Esophagus squamous epithelium (tissue), 4 donors: ENCODE results near the gene NEDD4L.

Source experiments
- CTCF ChIP-seq, 6 experiments: fragments of 450-650 bp in 4 of 6; fragments of 200-600 bp in 2 of 6; sonication (generic) in 2 of 6; IDR thresholded peaks; one replicate each; pipeline ENCODE4 v1.5.1; 2016 to 2019; ENCODE audit warnings: antibody characterized with exemption in 6 of 6, mild to moderate bottlenecking in 4 of 6, moderate library complexity in 4 of 6
- POLR2A ChIP-seq, 4 donors: fragments of 450-650 bp; IDR thresholded peaks; one replicate each; pipeline ENCODE4 v1.6.1; 2017; ENCODE audit warnings: antibody characterized with exemption in 4 of 4, mild to moderate bottlenecking in 4 of 4, moderate library complexity in 3 of 4

DNA sequence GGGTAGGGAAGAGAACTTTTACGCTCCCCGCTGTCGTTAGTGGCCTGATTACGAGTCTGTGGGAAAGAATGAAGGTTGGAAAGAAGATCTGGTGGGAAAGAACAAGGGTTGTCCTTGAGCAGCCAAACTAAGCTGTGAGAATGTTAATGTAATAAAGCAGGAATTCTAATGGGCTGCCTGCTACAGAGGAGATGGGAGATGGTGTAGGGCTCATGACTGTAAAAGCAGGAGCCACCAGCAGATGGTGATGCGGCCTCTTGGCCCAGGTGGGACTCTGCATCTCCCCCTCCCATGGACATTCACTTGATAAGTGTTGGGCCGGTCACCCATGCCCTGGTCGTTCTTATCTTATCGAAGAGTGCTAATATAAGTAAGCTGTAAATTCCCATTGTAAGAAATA, 150.0 kb downstream of the NEDD4L start:
- no peak for TF ChIP-seq POLR2A (IDR thresholded peaks at IDR 0.05)
- TF ChIP-seq CTCF (IDR thresholded peaks at IDR 0.05) = no peak
